ENCODE results near the gene TMC8.

TMC8 gene

DNA sequence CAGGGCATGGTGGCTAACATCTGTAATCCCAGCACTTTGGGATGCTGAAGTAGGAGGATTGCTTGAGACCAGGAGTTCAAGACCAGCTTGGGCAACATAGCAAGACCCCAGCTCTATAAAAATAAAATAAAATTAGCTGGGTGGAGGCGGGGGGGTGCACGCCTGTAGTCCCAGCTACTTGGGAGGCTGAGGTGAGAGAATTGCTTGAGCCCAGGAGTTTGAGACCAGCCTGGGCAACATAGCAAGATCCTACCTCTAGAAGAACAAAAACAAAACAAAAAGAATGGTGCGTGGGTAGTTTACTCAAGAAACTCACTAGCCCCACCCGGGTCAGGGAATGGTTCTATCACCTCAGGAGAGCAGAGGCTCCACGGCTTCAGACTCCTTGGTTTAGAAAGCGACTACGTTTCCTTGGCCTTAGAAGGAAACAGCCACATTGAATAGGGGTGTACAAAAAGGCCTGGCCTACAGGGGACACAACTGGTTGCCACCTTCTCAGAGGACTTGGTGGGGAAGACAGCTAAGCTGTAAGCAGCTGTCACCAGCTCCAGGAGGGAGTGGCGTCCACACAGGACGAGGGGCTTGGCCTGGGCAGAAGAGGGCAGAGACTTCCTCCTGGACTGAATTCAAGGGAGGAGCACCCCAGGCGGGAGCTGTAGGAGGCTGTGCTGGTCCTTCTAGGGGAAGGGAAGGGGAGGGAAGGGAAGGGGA lies 55.6 kb downstream of the TMC8 start:
- no peak for FAIRE-seq

DNA sequence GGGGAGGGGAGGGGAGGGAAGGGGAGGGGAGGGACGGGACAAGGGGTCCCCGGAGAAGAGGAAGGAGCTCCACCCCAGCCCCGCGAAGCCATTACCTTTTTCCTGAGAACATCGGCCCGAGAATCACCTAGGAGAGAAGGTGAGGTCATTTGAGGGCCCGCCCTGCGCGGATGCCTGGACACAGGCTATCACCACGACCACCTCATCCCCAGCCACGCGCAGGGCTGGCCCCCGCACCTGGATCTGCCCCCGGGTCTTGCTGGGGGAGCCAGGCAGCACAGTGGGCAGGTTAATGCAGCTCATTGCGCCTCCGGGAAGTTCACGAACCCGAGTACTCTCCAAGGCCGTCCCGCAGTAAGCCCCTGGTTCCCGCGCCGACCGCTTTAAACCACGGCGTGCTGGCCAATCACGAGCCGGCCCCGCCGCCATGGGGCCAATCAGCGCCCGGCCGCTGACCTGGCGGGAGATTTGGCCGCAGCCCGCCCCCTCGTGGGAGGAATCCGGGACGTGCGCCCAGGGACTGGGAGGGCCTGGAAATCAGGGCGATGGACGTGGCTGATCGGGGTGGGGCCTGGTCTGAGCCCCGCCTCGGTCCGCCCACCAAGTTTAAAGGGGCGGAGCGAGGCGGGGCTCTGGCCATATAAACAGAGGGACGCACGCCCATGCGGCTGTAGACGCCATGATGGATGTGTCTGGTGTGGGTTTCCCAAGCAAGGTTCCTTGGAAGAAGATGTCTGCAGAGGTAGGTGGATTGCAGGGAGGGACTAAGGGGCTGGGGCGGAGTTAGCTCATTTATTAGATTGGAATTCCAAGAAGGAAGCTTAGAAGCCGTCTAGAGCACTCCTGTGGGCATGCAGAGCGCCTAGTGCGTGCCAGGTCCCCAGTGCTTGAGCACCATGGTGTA lies 56.4 kb downstream of the TMC8 start, which contains the start of the genes AFMID and TK1:
Gene AFMID (plus strand): TSS at position 671 of the 904 bp plus-strand sequence. CDS start 9 bp downstream, at position 680.
Gene TK1 (minus strand): TSS at position 361 of the 904 bp plus-strand sequence. CDS start 58 bp downstream, at position 303.
- no peak for FAIRE-seq
